Activated naive CD8-positive, alpha-beta T cell treated with anti-CD3 and anti-CD28 coated beads, Interleukin-2, amount 50 U/mL, for 16 hours (primary cell): ENCODE measurements around the gene TRIM3.

Experiments used
- DNase-seq: peaks from one replicate; pipeline ENCODE4 v3.0.0-alpha.2; 2020; ENCODE audit warnings: low read depth, low spot score

The TRIM3 gene

GRCh38 chr11:6437993-6438392, 35.7 kb downstream of the TRIM3 start:
- DNase-seq = no peak

GRCh38 chr11:6437423-6437822, 36.3 kb downstream of the TRIM3 start:
- DNase-seq = no peak

GRCh38 chr11:6433998-6434660, 39.6 kb downstream of the TRIM3 start:
- no peak for DNase-seq

DNA sequence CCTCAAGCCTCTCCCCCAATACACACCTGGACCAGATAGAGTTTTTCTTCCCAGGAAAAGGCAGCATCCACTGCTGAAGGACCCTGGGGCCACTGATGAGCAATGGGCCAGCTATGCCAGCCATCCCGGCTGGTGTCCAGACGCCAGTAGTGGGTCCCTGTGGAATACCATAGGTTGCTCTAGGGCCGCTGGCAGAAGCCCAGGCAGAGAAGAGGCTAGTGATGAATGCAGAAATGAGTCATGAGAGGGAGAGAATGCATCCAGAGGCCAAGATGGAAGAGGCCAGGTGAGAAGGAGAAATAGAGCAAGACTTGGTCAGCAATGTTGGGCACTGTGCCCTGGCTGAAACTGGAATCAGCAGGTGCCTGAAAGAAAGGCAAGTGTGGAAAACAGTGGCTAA, 41.9 kb downstream of the TRIM3 start:
- no peak for DNase-seq

DNA sequence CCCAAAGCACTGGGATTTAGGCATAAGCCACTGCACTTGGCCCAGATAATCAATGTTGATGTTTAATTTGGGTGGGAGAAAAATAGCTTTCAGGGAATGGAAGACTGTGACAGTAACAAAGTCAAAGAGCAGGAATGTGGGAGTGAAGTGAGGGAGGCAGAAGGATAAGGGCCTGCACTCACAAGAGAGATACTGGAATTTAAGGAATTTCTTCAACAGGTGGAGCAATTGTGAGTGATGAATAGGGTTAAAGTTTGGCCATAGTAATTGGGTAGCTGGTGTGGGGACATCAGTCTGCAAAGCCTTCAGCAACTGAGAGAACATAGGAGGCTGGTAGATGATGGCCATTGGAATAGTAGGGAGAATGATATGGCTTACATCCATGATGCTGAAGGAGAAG, 46.2 kb downstream of the TRIM3 start:
- DNase-seq = no peak

- no peak for DNase-seq
These were observed 53.1 kb downstream of the TRIM3 start for GRCh38 chr11:6420677-6421076.

GRCh38 chr11:6419009-6419631, 54.6 kb downstream of the TRIM3 start, which contains the start of gene APBB1:
APBB1 (minus strand) TSS chr11:6419094; CDS start chr11:6411347, 7,747 bp downstream.
- peak; percentile 35 for DNase-seq

DNA sequence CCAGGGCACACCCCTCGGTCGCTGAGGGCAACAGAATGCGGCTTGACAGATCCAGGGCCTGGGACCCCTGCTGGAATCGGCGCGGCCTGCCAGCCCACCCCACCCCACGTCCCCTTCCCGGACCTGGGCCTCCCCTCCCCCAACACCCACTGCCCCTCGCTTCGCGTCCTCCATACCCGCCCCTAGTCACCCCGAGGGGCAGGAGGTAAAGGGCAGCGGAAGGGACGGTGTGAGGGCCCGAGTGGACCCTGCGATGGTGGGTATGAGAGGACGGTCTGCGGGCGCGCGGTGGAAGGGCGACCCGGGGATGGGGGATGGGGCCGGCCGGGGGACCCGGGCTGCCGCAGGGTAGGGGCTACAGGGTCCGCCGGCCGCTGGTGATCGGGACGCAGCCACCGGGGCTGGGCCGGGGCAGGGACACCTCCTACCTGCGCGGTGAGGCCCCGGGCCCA, 55.2 kb downstream of the TRIM3 start:
- no peak for DNase-seq

- no peak for DNase-seq
These were observed 55.7 kb downstream of the TRIM3 start for GRCh38 chr11:6417907-6418556.

DNA sequence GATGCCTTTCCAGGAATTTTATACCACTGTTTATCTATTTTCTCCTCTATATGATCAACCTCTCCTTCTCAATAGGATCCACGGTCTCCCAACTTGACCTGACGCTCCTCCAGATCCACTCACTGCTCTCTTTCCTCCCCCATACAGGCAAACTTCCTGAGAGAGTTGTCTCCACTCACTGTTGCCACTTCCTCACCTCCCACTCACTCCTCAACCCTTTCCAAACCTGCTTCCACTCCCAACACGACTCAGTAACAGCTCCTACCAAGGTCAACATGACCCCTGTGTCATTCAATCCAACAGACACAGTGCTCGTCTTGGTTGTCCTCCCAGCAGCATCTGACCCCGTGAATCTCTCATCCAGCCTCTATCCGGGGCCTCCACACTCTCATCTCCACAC, 57.9 kb downstream of the TRIM3 start:
- DNase-seq = no peak

- DNase-seq = no peak
These were observed 58.8 kb downstream of the TRIM3 start for GRCh38 chr11:6414874-6415328.

DNA sequence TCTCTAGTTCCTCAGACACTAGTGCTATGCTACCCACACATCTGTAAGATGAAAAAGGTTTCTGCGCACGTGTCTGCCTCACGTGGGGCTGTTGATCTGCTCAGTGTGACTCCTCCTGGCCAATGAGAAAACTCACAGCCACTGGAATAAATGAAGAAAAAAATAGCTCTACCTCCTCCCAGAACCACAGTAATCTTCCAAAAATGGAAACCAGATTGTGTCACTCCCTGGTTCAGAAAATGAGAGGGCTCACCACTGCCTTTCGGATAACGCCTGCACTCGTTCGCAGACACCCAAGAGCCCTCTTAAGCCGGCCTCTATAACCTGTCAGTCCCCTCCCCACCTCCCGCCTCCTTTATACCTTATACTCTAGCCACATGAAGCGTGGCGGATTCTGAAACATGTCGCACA, 59.9 kb downstream of the TRIM3 start:
- DNase-seq = peak; percentile 63

GRCh38 chr11:6411594-6412031, 62.1 kb downstream of the TRIM3 start:
- no peak for DNase-seq

GRCh38 chr11:6410695-6411430, 62.9 kb downstream of the TRIM3 start:
- DNase-seq = no peak

DNA sequence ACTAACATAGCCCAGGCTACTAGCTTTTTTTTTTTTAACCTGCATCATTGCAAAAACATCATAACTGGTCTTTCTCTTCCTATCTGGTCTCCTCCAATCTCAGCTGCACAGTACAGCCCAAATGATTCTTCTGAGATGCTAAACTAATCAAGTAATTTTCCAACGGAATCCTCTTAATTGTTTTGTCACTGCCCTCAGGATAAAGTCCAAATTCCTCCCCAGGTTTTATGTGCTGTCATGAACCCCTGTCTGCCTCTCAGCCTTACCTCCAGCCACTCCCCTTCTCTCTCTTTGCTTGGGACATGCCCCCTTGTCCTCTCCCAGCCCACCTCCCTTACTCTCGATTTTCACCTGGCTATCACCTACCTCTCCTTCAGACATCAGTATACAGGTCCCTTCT, 67.4 kb downstream of the TRIM3 start:
- DNase-seq = no peak

- DNase-seq = no peak
These were observed 67.9 kb downstream of the TRIM3 start for GRCh38 chr11:6405846-6406245.

DNA sequence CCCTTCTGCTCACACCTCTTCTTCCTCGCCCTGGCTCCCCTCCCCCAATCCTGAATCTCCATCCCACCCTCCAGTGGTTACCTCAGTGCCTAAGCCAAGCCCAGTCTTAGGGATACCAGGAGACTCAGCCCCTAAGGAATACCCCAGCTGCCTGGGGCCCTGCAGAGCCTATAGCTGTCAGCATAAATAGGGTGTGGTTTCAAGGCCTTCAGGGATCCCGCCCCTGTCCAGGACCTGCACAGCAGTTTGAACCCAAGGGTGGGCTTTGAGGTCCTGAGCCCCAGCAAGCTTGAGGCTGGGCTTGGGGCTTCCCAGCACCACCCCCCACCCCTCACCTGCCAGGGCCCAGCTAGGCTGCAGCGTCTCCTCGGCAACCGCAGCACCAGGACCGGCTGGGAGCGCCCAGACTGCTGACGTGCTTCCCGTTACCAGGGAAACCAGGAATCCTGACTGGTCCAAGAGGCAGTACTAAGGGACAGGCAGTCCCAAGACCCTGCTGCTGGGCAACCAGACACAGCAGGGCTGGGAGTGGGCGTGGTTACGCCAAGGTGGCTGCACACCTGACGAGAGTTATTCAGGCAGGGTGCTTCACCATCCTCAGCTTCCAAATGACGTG, 68.6 kb downstream of the TRIM3 start:
- DNase-seq = no peak

DNA sequence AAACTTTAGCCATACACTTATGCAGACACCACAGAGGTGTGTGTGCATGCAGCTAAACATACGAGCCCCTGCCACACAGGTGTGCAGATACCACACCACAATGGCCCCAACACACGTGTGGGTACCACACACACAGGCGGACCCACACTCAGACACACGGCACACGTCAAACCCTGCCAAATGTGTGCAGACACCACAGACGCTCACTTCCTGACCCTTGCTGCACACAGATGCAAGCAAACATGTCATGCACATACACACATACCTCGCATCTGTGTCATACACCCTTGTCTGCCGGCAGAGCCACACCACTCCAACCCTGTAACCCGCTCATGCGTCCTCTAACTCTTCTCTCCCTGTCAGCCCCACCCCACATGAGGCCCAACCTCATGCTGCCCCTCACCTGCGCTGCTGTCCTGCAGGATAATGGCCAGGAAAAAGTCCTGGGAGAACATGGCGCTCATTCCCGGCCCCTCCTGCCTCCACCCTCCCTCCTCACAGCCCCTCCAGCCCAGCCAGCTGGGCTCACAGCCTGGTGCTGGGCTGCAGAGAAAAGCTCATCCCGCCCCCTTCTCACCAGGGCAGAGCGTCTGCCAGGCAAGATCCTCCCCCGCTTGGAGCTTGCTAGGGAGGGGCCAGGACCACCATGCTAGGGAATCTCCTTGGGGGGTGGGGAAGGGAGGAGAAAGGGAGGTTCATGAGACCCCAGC, 69.2 kb downstream of the TRIM3 start:
- DNase-seq = no peak

GRCh38 chr11:6403539-6403938, 70.2 kb downstream of the TRIM3 start:
- no peak for DNase-seq

GRCh38 chr11:6402561-6402981, 71.2 kb downstream of the TRIM3 start:
- peak; percentile 41 for DNase-seq

GRCh38 chr11:6402061-6402470, 71.7 kb downstream of the TRIM3 start:
- no peak for DNase-seq
